CD4-positive, alpha-beta T cell treated with Interleukin-1 beta for 1 hour (primary cell): ENCODE measurements around the gene NUP35.
"Not testable (repeated sequence)": the region's sequence is repeated elsewhere in the genome, so short reads cannot be mapped to it uniquely, and the experiment has no call there.

Source experiments
- DNase-seq, 2 donors: peaks; one replicate each; pipeline ENCODE4 v3.0.0-alpha.2; 2020 to 2022

The NUP35 gene

GRCh38 chr2:183148955-183149354, 24.7 kb downstream of the NUP35 start:
- no peak for DNase-seq

GRCh38 chr2:183149489-183149888, 25.2 kb downstream of the NUP35 start:
- no peak for DNase-seq

GRCh38 chr2:183152280-183152679, 28.0 kb downstream of the NUP35 start:
- DNase-seq: not testable (repeated sequence)

GRCh38 chr2:183153967-183154366, 29.7 kb downstream of the NUP35 start:
- DNase-seq: no peak

- DNase-seq: not testable (repeated sequence)
These were observed 30.5 kb downstream of the NUP35 start for GRCh38 chr2:183154772-183155171.

- no peak for DNase-seq
These were observed 32.9 kb downstream of the NUP35 start for GRCh38 chr2:183157131-183157530.

GRCh38 chr2:183162362-183162761, 38.1 kb downstream of the NUP35 start:
- DNase-seq: no peak

- DNase-seq: no peak
These were observed 39.8 kb downstream of the NUP35 start for GRCh38 chr2:183163821-183164649.

GRCh38 chr2:183164650-183165015, 40.4 kb downstream of the NUP35 start:
- DNase-seq: no peak

- no peak for DNase-seq
These were observed 42.0 kb downstream of the NUP35 start for GRCh38 chr2:183166210-183166609.

GRCh38 chr2:183166976-183167375, 42.7 kb downstream of the NUP35 start:
- DNase-seq: not testable (repeated sequence)

- no peak for DNase-seq
These were observed 48.1 kb downstream of the NUP35 start for GRCh38 chr2:183172220-183172887.

- no peak for DNase-seq
These were observed 54.9 kb downstream of the NUP35 start for GRCh38 chr2:183179156-183179555.

- DNase-seq: no peak
These were observed 61.3 kb downstream of the NUP35 start for GRCh38 chr2:183185534-183185933.

- DNase-seq: no peak
These were observed 62.1 kb downstream of the NUP35 start for GRCh38 chr2:183186296-183186695.

- no peak for DNase-seq
These were observed 62.5 kb downstream of the NUP35 start for GRCh38 chr2:183186766-183187165.

- no peak for DNase-seq
These were observed 68.1 kb downstream of the NUP35 start for GRCh38 chr2:183192343-183192742.

GRCh38 chr2:183193904-183194303, 69.7 kb downstream of the NUP35 start:
- DNase-seq: no peak

- no peak for DNase-seq
These were observed 71.2 kb downstream of the NUP35 start for GRCh38 chr2:183195397-183195796.

- no peak for DNase-seq
These were observed 71.8 kb downstream of the NUP35 start for GRCh38 chr2:183195998-183196409.

GRCh38 chr2:183204397-183204796, 80.2 kb downstream of the NUP35 start:
- no peak for DNase-seq

- DNase-seq: no peak
These were observed 82.9 kb downstream of the NUP35 start for GRCh38 chr2:183207110-183207509.

- no peak for DNase-seq
These were observed 85.3 kb downstream of the NUP35 start for GRCh38 chr2:183209395-183210028.
